Mesendoderm (in vitro differentiated cells): Measurements from ENCODE around the gene ATP1A4.

ENCODE experiments used
- DNase-seq: peaks from one replicate; pipeline ENCODE4 v3.0.0; 2013
- H2AK5ac ChIP-seq: 2 replicates; pipeline ENCODE4 v1.6.1; 2013; ENCODE audit warnings: low read length, inconsistent platforms
- H2BK120ac ChIP-seq: 2 replicates; pipeline ENCODE4 v1.6.1; 2013; ENCODE audit warnings: low read depth, mild to moderate bottlenecking, low read length, moderate library complexity, mixed read lengths
- H2BK15ac ChIP-seq: replicated peaks from 2 replicates; pipeline ENCODE4 v1.6.1; 2013; ENCODE audit warnings: low read depth, mild to moderate bottlenecking, moderate library complexity
- H2BK5ac ChIP-seq: 2 replicates; pipeline ENCODE4 v1.6.1; 2013; ENCODE audit warnings: low read length, inconsistent platforms
- H3K18ac ChIP-seq: 2 replicates; pipeline ENCODE4 v1.6.1; 2013; ENCODE audit warnings: mild to moderate bottlenecking, low read length, mixed read lengths
- H3K23ac ChIP-seq: one replicate; pipeline ENCODE4 v1.6.1; 2013; ENCODE audit warnings: low read length
- H3K27ac ChIP-seq: 2 replicates; pipeline ENCODE4 v1.5.1; 2013; ENCODE audit warnings: low read depth, mild to moderate bottlenecking, inconsistent platforms, low read length, moderate library complexity
- H3K27me3 ChIP-seq: 2 replicates; pipeline ENCODE4 v1.6.1; 2013; ENCODE audit warnings: low read length, control low read depth, mild to moderate bottlenecking, inconsistent platforms; ENCODE audit not compliant: insufficient read depth, poor library complexity
- H3K36me3 ChIP-seq: 2 replicates; pipeline ENCODE4 v1.6.1; 2013; ENCODE audit warnings: low read length, inconsistent platforms; ENCODE audit not compliant: control insufficient read depth, insufficient read depth
- H3K4ac ChIP-seq: one replicate; pipeline ENCODE4 v1.6.1; 2013; ENCODE audit warnings: low read depth, mild to moderate bottlenecking, low read length, moderate library complexity
- H3K4me1 ChIP-seq: 2 replicates; pipeline ENCODE4 v1.6.1; 2013; ENCODE audit warnings: low read depth, low read length, inconsistent platforms; ENCODE audit not compliant: control insufficient read depth
- H3K4me2 ChIP-seq: 2 replicates; pipeline ENCODE4 v1.6.1; 2013; ENCODE audit warnings: low read length
- H3K4me3 ChIP-seq: 2 replicates; pipeline ENCODE4 v1.5.1; 2013; ENCODE audit warnings: mild to moderate bottlenecking, low read length
- H3K56ac ChIP-seq: one replicate; pipeline ENCODE4 v1.6.1; 2013; ENCODE audit warnings: low read length
- H3K79me1 ChIP-seq: 2 replicates; pipeline ENCODE4 v1.6.1; 2013; ENCODE audit warnings: low read length, inconsistent platforms
- H3K79me2 ChIP-seq: 2 replicates; pipeline ENCODE4 v1.6.1; 2013; ENCODE audit warnings: mild to moderate bottlenecking, low read length; ENCODE audit not compliant: control insufficient read depth, insufficient read depth
- H3K9ac ChIP-seq: 2 replicates; pipeline ENCODE4 v1.6.1; 2013; ENCODE audit warnings: low read length, inconsistent platforms
- H4K5ac ChIP-seq: one replicate; pipeline ENCODE4 v1.6.1; 2013; ENCODE audit warnings: low read length
- H4K8ac ChIP-seq: one replicate; pipeline ENCODE4 v1.6.1; 2013; ENCODE audit warnings: low read depth, mild to moderate bottlenecking, control low read depth, low read length, moderate library complexity
- WGBS: extraction: QIAGEN DNeasy Blood & Tissue Kit; methylation state at CpG from one replicate; pipeline ENCODE4 v1.1.7; 2013; ENCODE audit warnings: low lambda C conversion rate, missing lambda C conversion rate; ENCODE audit not compliant: insufficient coverage; ENCODE audit errors: extremely low coverage; 5-methylcytosine and 5-hydroxymethylcytosine counted together

ATP1A4 gene

DNA sequence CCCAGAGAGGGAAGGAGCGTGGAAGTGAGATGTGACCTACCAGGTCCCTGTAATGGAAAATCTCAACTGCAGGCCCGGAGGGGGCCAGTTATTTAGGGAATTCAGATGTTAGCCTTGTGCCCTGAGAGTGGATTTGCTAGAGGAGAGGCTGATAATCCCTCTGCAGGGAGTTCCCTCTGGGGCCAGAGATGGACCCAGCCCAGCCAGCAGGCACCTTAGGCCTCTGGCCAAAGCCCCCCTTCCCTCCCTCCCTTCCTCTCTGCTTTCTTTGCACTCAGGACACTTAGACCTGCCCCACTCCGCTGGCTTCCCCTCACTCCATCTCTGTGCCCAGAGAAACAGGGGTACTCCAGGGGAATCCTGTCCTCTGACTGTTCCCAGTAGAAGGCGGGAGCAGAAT lies 37.3 kb upstream of the ATP1A4 start:
- Histone ChIP-seq H3K23ac (no peak overlapping the region), H4K8ac (no peak overlapping the region), H3K27me3 (no peaks in the 10 kb centered on the region), H2AK5ac (no peak overlapping the region), H3K4me2 (no peak overlapping the region), H3K4ac (no peak overlapping the region), H3K4me1 (peaks cover 23% of the 10 kb centered on the region), H3K4me3 (no peak overlapping the region), H3K79me2 (no peaks in the 10 kb centered on the region), H3K27ac (no peak overlapping the region), H3K79me1 (no peaks in the 10 kb centered on the region), H2BK5ac (no peak overlapping the region), H3K56ac (peak overlapping the region; percentile 54), H3K9ac (peak overlapping the region; percentile 17), H2BK15ac (no peak overlapping the region), H3K36me3 (no peaks in the 10 kb centered on the region), H2BK120ac (no peak overlapping the region), H3K18ac (peak overlapping the region; percentile 33), H4K5ac (no peak overlapping the region)
- peak; percentile 84 for DNase-seq
- WGBS = no CpG with 5 or more reads among the region's 4 CpGs

DNA sequence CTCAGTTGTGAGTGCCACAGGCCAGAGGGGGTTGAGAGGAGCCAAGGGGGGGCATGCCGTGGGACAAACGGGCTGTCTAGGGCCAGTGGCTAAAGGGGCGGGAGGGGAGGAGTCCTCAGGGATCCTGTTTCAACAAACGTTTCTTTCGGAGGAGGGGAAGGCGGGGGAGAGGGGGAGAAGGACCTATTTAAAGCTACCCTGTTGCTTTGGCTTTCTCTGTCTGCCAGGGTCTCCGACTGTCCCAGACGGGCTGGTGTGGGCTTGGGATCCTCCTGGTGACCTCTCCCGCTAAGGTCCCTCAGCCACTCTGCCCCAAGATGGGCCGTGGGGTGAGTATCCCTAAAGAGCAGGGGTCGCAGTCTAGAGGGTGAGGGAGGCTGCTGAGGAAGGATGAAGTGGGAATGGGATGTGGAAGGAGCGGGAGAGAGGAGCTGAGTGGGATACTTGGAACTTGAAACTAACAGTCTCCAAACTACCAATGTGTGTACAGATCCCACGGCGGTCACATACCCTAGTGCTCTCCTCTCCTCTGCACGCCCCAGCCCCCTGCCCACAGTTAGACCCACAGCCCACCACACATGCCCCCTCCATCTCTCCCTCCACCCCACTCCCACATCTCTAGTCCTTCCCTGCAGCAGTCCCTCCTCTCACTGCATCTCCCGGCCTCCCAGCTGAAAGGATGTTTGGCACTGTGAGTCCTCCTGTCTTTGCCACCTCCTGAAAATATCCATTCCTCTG lies 35.7 kb upstream of the ATP1A4 start, which contains the start of gene ATP1A2:
ATP1A2 (plus strand) TSS at position 215 of the 738 bp plus-strand sequence; CDS start at position 318, 103 bp downstream.
- Histone ChIP-seq H3K27ac (no peak within 1 kb of the TSS), H2BK15ac (no peak within 1 kb of the TSS), H2BK120ac (no peak within 1 kb of the TSS), H4K8ac (no peak within 1 kb of the TSS), H3K36me3 (no peaks in the 10 kb centered on the region), H2AK5ac (no peak within 1 kb of the TSS), H4K5ac (no peak within 1 kb of the TSS), H3K4ac (no peak within 1 kb of the TSS), H3K56ac (peak within 1 kb of the TSS; percentile 88), H3K27me3 (no peaks in the 10 kb centered on the region), H3K18ac (peak within 1 kb of the TSS; percentile 39), H3K79me2 (no peaks in the 10 kb centered on the region), H3K4me1 (peaks cover 23% of the 10 kb centered on the region), H3K79me1 (no peaks in the 10 kb centered on the region), H3K4me2 (peak within 1 kb of the TSS; percentile 58), H3K4me3 (no peak within 1 kb of the TSS), H3K23ac (no peak within 1 kb of the TSS), H3K9ac (peak within 1 kb of the TSS; percentile 70), H2BK5ac (peak within 1 kb of the TSS; percentile 15)
- peak; percentile 73 for DNase-seq
- whole genome bisulfite sequencing = no CpG with 5 or more reads among the region's 16 CpGs

DNA sequence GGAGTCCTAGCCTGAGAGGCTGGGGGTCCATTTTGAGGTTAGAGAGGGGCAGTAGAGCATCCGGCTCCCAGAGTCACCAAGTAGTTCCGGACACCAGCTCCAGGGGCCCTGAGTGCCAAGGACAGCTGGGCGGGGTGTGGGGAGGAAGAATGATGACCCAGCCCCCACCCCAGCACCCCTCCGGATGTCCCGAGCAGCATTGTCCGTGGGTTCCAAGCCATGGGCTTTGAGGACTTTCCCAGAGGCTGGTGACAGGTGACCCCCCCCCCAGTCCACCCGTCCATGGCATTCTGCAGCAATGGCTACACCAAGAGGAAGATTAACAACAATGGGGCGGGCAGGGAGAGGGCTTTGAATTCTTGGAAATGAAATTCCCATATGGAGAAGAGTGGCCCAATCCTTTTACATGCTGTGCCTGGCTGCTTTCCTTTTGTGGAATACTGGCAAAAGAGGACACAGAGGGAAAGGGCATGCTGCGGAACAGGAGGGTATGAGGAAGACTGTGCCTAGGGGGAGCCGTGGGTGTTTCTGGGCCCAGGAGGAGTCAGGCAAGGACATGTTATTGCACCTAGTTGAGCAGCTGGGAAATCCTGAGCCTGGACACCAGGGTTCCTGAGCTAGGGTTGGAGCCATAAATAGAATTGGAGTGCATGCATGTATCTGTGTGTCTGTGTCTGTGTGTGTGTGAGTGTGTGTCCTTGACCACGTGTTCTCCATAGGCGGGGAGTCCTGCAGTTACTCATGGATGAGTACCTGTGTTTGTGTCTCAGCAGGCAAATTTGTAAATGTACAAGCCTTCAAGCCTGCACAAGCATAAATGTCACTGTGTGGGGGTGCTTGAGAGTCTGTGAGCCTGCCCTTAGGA lies 34.9 kb upstream of the ATP1A4 start:
- no peaks in the 10 kb centered on the region for H3K79me1 ChIP-seq
- H3K27me3 ChIP-seq = no peaks in the 10 kb centered on the region
- H3K18ac ChIP-seq = no peak overlapping the region
- no peak overlapping the region for H4K5ac ChIP-seq
- H3K9ac ChIP-seq = peak overlapping the region; percentile 4
- H2BK5ac ChIP-seq = no peak overlapping the region
- H2AK5ac ChIP-seq = peak overlapping the region; percentile 9
- H3K4me1 ChIP-seq = peaks cover 23% of the 10 kb centered on the region
- no CpG with 5 or more reads among the region's 12 CpGs for WGBS
- no peaks in the 10 kb centered on the region for H3K79me2 ChIP-seq
- H3K4me3 ChIP-seq = no peak overlapping the region
- H3K27ac ChIP-seq = no peak overlapping the region
- no peak overlapping the region for H4K8ac ChIP-seq
- no peak for DNase-seq
- no peak overlapping the region for H2BK120ac ChIP-seq
- no peak overlapping the region for H2BK15ac ChIP-seq
- peak overlapping the region; percentile 26 for H3K56ac ChIP-seq
- H3K4me2 ChIP-seq = no peak overlapping the region
- H3K36me3 ChIP-seq = no peaks in the 10 kb centered on the region
- H3K4ac ChIP-seq = no peak overlapping the region
- no peak overlapping the region for H3K23ac ChIP-seq

DNA sequence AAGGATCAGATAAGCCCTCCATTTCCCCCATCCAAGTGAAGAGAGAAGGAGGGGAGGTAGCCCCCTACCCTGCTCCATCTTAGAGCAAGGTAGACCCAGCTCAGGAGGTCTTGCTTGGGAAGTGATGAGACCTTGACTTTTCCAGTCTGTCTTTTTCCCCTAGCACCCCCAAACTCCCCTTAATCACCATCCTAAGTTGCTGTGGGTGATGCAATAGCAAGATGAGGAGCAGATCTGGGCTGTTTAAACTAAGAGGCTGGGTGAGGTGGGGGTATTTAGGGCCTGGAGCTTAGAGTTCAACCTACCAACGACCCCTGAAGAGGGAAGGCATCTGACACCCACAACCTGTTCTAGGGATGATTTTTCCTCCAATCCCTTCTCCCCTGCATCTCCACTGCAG lies 34.1 kb upstream of the ATP1A4 start:
- no peak for DNase-seq
- Histone ChIP-seq H4K8ac (no peak overlapping the region), H3K18ac (no peak overlapping the region), H2BK15ac (no peak overlapping the region), H3K4me3 (no peak overlapping the region), H3K56ac (peak overlapping the region; percentile 6), H2BK5ac (no peak overlapping the region), H2BK120ac (no peak overlapping the region), H4K5ac (no peak overlapping the region), H3K4ac (no peak overlapping the region), H3K4me2 (no peak overlapping the region), H3K9ac (no peak overlapping the region), H3K79me1 (no peaks in the 10 kb centered on the region), H3K36me3 (no peaks in the 10 kb centered on the region), H3K4me1 (peaks cover 23% of the 10 kb centered on the region), H2AK5ac (no peak overlapping the region), H3K79me2 (no peaks in the 10 kb centered on the region), H3K27ac (no peak overlapping the region), H3K27me3 (no peaks in the 10 kb centered on the region), H3K23ac (no peak overlapping the region)
- no CpG with 5 or more reads among the region's 1 CpG for WGBS

DNA sequence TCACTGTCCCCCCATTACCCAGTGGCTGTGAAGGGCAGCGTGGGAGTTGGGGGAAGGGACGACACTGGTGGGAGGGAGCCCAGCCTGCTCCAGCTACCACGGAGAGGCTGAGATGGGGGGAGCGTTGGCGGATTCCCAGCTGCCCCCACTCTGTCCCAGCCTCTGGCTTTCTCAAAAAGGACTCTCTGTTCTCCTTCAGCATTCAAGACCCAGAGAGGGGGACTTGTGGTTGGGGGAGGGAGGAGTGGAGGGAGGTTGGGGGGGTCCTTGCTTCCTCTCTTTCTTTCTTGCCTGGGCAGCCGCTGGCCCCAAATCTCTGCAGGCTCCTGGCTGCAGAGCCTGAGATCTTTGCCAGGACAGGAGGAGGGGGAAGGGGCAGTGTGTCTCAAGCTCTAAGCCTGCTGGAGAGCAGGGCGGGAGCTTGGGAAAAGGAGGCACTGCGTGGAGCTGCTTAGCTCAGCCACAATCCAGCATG lies 33.7 kb upstream of the ATP1A4 start:
- no peaks in the 10 kb centered on the region for H3K36me3 ChIP-seq
- H3K4me1 ChIP-seq = peaks cover 23% of the 10 kb centered on the region
- no peaks in the 10 kb centered on the region for H3K79me2 ChIP-seq
- H3K4me3 ChIP-seq = no peak overlapping the region
- H3K4ac ChIP-seq = no peak overlapping the region
- H2BK15ac ChIP-seq = no peak overlapping the region
- H4K5ac ChIP-seq = no peak overlapping the region
- H3K4me2 ChIP-seq = no peak overlapping the region
- no CpG with 5 or more reads among the region's 8 CpGs for WGBS
- peak overlapping the region; percentile 6 for H3K56ac ChIP-seq
- no peak overlapping the region for H2AK5ac ChIP-seq
- no peaks in the 10 kb centered on the region for H3K27me3 ChIP-seq
- H3K27ac ChIP-seq = no peak overlapping the region
- no peak overlapping the region for H3K23ac ChIP-seq
- H4K8ac ChIP-seq = no peak overlapping the region
- H3K9ac ChIP-seq = peak overlapping the region; percentile 0
- H3K79me1 ChIP-seq = no peaks in the 10 kb centered on the region
- no peak overlapping the region for H3K18ac ChIP-seq
- peak; percentile 50 for DNase-seq
- no peak overlapping the region for H2BK5ac ChIP-seq
- no peak overlapping the region for H2BK120ac ChIP-seq
